Epithelial cell of esophagus (primary cell): ENCODE data around the gene ABR.
A peak's percentile ranks its signal among the peaks of the same experiment; 100 is the strongest.

Source experiments
- DNase-seq: peaks from one replicate; pipeline ENCODE4 v3.0.0; 2010; ENCODE audit warnings: low read depth
- H3K4me3 ChIP-seq: 2 replicates; pipeline ENCODE4 v1.5.1; 2011; ENCODE audit warnings: mild to moderate bottlenecking, low read length, control low read depth
- TF ChIP-seq, protein P1 (sequence below): IDR thresholded peaks from 2 replicates; pipeline ENCODE4 v1.5.1; 2011; ENCODE audit warnings: low read depth, mild to moderate bottlenecking, low read length, control low read depth, inconsistent platforms; ENCODE audit not compliant: insufficient read depth; ENCODE audit errors: missing control alignments

Gene ABR

GRCh38 chr17:1095853-1096173 lies 84.0 kb downstream of the ABR start:
- no peak overlapping the region for H3K4me3 ChIP-seq

GRCh38 chr17:1095090-1095852 lies 84.5 kb downstream of the ABR start:
- H3K4me3 ChIP-seq, result no peak overlapping the region
- TF ChIP-seq, protein P1, sequence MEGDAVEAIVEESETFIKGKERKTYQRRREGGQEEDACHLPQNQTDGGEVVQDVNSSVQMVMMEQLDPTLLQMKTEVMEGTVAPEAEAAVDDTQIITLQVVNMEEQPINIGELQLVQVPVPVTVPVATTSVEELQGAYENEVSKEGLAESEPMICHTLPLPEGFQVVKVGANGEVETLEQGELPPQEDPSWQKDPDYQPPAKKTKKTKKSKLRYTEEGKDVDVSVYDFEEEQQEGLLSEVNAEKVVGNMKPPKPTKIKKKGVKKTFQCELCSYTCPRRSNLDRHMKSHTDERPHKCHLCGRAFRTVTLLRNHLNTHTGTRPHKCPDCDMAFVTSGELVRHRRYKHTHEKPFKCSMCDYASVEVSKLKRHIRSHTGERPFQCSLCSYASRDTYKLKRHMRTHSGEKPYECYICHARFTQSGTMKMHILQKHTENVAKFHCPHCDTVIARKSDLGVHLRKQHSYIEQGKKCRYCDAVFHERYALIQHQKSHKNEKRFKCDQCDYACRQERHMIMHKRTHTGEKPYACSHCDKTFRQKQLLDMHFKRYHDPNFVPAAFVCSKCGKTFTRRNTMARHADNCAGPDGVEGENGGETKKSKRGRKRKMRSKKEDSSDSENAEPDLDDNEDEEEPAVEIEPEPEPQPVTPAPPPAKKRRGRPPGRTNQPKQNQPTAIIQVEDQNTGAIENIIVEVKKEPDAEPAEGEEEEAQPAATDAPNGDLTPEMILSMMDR, result no peak

More at GRCh38 chr17:1095853-1096173, 84.0 kb downstream of the ABR start:
- DNase-seq, result no peak
- TF ChIP-seq, protein P1, result no peak

DNA sequence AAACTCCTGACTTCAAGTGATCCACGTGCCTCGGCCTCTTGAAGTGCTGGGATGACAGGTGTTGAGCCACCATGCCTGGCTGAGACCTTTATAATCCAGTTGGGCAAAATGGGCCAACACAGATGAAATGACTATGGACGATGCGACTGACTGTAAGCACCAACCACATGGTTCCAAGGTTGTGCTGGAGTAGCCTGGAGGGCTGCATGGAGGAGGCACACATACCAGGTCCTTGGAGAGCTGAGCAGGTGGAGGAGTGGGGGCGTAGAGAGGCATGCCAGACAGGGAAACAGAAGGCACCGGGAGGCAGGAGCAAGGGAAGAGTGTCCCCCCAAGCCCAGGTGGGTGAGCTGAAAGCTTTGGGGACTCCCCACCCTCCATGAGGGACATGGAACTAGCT lies 85.2 kb downstream of the ABR start:
- TF ChIP-seq, protein P1, result no peak
- no peak overlapping the region for H3K4me3 ChIP-seq
- no peak for DNase-seq

More at GRCh38 chr17:1095090-1095852, 84.5 kb downstream of the ABR start:
- DNase-seq, result peak; percentile 50

- peak overlapping the region; percentile 13 for H3K4me3 ChIP-seq
- DNase-seq, result peak; percentile 94
- TF ChIP-seq, protein P1, result no peak
These were observed 87.9 kb downstream of the ABR start for GRCh38 chr17:1091900-1092299.

GRCh38 chr17:1091190-1091534 lies 88.6 kb downstream of the ABR start:
- H3K4me3 ChIP-seq, result peak overlapping the region; percentile 13
- no peak for DNase-seq
- TF ChIP-seq, protein P1, result no peak

GRCh38 chr17:1090465-1091189 lies 89.2 kb downstream of the ABR start:
- H3K4me3 ChIP-seq, result no peak overlapping the region
- TF ChIP-seq, protein P1, result no peak
- peak; percentile 45 for DNase-seq

- TF ChIP-seq, protein P1, result no peak
- no peak for DNase-seq
These were observed 89.9 kb downstream of the ABR start for GRCh38 chr17:1089915-1090314.

More at GRCh38 chr17:1089915-1090314, 89.9 kb downstream of the ABR start:
- no peak overlapping the region for H3K4me3 ChIP-seq
